ENCODE measurements around the gene FNBP1.

The FNBP1 gene

GRCh38 chr9:130042885-130043653 is at the start of gene FNBP1:
TSS of gene FNBP1 (minus strand) at chr9:130043189. CDS start at chr9:130042975, 214 bp downstream.
- no peak for DNase-seq

DNA sequence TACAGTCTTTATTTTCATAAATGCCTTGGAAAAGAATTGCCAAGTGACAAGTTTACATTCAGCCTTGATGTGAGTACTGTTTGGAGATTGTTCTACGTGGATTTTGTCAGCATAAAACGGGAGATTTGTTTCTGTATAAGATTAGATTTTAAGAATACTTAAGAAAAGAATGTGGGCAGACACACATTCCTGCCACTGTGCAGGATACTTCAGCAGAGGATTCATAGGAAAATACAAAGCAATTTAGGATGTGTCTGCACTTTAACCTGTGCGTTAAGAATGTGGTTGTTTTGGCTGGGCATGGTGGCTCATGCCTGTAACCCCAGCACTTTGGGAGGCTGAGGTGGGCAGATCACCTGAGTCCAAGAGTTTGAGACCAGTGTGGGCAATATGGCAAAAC is 47.9 kb upstream of the FNBP1 start:
- DNase-seq, result no peak

DNA sequence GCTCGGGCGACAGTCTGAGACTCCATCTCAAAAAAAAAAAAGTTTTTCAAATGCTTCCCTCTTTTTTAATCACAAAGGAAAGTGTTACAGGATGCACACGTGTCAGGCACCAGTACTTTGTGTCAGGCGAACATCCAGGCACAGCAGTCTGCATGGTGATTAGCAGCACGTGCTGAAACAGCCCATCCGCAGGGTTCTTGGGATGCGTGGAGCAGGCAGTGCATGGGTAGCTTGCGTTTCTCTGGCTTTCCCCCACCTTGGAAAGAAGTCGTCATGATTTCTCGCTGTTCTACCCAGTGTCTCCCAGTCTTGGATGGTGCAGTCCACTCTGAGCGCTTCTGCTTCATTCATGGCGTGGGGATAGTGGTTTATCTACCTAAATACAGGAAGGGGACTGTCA is 46.2 kb upstream of the FNBP1 start:
- no peak for DNase-seq

DNA sequence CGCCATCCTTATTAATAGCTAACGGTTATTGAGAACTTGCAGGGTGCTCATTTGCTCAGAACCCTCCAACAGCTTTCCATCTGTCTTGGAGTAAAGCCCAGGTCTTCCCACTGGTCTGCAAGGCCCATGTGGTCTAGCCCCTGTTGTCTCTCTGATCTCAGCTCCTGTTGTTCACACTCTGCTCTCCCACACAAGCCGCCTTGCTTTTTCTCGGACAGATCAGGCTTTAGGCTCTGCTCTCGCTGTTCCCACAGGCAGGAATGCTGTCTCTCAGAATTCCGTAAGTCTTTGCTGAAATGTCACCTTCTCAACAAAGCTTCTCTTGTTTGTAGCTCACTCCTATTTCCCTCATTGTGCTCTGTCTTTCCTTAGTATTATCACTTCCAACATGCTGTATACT is 45.1 kb upstream of the FNBP1 start:
- DNase-seq, result no peak

DNA sequence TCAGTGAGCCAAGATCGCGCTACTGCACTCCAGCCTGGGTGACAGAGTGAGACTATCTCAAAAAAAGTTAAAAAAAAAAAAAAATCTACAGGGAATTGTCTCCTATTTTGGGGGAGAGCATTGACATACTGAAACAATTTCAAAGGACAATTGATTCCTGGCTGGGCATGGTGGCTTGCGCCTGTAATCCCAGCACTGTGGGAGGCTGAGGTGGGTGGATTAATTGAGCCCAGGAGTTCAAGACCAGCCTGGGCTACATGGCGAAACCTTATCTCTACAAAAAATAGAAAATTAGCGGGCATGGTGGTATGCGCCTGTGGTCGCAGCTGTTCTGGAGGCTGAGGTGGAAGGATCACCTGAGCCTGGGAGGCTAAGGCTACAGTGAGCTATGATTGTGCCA is 41.3 kb upstream of the FNBP1 start:
- DNase-seq, result no peak

- no peak for DNase-seq
Measured at GRCh38 chr9:130078547-130078946, 35.6 kb upstream of the FNBP1 start.

DNA sequence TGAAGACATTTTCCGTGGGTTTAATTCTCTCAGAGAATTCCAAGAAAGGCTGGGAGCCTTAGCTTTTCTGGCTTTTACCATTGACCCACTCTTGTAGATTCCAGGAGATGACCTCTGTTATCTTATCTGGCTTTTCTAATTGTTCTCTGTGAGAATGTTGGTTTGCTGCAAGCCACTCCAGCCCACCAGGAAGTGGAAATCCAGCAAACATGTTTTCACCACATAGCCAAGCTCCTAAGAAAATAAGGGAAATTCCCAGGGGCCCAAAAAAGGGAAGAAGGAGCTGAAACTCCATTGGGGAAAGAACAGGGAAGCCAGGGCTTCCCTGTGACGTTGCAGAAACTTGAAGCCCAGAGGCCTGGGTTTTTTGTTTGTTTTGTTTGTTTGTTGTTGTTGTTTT is 30.4 kb upstream of the FNBP1 start:
- DNase-seq, result no peak

DNA sequence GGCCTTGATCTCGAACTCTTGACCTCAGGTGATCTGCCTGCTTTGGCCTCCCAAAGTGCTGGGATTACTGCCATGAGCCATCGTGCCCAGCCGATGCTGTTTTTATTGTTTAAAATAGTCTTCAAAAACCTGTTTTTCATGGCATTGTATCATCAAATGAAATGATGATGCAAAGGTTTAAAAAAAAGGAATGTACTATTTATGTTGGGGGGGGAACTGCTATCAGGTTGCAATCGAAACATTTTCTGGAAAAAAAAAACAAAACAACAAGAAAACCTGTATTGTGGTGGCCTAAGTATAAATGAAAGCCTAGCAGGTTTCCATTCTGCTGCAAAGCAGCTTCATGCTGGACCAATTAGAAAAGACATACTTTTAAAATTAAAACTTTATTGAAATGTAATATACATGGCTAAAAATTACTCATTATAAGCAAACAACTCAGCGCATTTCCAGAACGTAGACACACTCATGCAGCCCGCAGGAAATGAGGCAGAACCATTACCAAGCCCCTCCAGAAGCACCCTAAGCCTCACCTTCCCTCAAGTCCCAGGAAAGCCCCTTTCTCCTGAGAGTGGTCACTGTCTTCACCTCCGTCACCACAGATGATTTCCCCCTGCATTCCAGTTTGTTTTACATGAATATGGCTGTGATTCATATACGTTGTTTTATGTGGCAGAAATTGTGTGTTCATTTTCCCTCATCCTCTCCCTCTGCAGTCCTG is 29.7 kb upstream of the FNBP1 start:
- DNase-seq, result no peak

GRCh38 chr9:130069048-130069447 is 26.1 kb upstream of the FNBP1 start:
- no peak for DNase-seq

- DNase-seq, result no peak
Measured at GRCh38 chr9:130064621-130065020, 21.6 kb upstream of the FNBP1 start.

DNA sequence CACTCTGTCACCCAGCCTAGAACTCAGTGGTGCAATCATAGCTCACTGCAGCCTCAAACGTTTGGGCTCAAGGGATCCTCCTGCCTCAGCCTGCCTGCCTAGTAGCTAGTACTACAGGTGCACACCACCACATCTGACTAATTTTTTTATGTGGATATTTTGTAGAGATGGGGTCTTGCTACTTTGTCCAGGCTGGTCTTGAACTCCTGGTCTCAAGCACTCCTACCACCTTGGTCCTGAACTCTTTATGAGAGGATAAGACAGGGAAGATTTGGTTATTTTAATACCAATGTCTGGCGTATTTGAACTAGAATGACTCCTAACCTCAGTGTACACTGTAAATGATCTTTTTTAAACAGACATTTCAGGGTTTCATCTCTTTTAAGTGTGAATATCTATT is 19.8 kb upstream of the FNBP1 start:
- DNase-seq, result no peak

DNA sequence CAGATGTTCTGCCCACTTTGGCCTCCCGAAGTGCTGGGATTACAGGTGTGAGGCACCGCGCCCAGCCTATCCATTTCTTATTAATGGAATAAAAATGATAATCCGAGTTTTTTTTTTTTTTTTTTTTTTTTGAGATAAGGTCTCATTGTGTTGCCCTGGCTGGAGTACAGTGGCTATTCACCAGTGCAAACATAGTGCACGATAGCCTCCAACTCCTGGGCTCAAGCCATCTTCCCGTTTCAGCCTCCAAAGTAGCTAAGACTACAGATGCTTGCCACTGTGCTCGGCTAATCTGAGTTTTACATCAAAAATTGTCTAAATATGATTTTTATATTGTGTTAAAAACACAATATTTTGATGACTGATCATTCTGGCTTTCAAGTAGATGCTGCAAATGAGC is 17.3 kb upstream of the FNBP1 start:
- no peak for DNase-seq

DNA sequence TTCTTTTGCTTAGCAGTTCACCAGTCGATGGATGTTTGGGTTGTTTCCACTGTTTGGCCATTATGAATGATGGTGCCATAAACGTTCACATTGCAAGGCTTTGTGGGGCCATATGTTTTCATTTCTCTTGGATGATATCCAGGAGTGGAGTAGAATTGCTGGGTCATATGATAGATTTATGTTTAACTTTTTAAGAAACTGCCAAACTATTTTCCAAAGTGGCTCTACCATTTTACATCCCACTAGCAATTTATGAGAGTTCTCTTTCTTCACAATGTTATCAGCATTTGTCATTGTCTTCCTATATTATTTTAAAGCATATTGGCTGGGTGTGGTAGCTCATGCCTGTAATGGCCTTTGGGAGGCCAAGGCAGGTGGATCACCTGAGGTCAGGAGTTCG is 15.9 kb upstream of the FNBP1 start:
- no peak for DNase-seq

- no peak for DNase-seq
Measured at GRCh38 chr9:130058154-130058553, 15.2 kb upstream of the FNBP1 start.

DNA sequence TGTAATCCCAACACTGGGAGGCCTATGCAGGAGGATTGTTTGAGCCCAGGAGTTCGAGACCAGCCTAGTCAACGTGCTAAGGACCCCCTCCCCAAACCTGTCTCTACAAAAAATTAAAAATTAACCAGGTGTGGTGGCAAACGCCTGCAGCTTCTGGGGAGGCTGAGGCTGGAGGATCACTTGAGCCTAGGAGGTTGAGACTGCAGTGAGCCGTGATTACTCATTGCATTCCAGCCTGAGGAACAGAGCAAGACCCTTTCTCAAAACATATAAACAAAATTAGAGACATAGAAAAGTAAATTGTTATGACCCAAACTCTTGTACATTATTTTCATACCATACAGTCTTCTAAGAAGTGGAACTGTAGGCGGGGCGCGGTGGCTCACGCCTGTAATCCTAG is 11.8 kb upstream of the FNBP1 start:
- no peak for DNase-seq

DNA sequence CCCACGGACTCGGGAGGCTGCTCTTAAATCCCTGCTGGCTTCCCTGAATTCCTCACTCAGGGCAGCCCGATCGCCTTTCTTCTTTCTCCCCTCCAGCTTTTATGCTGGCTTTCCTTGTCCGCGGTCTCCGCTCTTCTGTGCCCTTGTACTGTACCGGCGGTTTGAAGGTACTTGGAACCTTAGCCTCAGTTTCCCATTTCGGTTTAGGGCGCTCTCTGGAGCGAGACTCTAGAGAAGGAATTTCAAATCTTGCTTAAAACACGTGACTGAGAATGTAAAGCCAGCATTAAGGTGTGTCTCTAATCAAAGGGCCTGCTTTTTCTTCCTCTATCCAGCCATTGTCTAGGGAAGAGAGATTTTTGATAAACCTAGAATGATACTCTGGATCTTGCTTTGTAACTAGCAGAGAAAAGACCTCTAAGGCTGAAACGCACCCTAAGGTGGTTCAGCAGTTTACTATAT is 11.4 kb upstream of the FNBP1 start:
- DNase-seq, result no peak

DNA sequence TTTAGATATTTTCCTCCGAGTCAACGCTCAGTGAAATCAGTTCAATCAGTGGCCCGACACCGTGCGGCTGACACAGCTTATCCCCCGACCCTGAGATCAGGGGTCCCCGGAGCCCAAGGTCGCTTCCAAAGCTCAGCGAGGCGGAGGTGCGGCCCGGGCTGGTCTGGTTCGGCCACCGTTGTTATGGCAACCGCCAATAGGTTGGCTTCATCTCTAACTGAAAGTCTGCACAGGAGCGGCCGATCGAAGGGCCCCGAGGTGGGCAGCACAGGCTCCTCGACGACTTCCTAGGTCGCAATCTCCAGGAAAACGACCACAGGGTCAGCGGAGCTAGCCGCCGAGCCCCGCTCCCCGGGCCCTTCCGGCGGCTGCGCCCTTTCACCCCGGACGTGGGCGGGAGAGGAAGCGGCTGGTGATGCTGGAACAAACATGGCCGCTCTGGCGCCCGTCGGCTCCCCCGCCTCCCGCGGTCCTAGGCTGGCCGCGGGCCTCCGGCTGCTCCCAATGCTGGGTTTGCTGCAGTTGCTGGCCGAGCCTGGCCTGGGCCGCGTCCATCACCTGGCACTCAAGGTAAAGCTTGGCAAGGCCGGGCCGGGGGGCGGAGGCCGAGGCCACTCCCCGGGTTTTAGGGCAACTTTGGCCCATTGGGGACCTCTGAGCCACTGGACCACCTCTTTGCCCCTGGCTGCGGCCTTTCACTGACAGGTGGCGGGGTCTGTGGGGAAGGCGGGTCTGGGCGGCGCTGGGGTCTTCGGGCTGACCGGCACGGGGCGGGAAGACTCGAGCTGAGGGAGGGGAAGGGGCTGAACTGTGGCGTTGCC is 10.7 kb upstream of the FNBP1 start, which contains the start of gene GPR107:
GPR107 (plus strand) TSS at position 403 of the 821 bp plus-strand sequence; CDS start at position 430, 27 bp downstream.
- no peak for DNase-seq

DNA sequence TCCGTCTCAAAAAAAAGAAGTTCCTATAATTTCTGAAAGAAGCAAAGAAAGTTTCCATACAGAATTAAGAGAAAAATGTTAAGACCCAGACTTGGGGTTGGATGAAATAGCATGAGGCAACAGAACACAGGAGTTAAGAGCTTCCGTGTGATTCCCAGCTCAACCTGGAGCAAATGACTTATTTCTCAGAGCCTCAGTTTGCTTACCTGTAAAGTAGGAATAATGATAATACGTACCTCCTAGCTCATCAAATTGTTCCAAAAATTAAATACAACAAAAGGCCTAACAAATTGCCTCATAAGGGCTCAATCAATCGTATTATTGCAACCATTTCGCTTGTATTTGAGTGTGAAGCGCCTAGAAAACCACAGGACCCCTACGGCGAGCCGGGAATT is 10.1 kb upstream of the FNBP1 start:
- DNase-seq, result no peak

DNA sequence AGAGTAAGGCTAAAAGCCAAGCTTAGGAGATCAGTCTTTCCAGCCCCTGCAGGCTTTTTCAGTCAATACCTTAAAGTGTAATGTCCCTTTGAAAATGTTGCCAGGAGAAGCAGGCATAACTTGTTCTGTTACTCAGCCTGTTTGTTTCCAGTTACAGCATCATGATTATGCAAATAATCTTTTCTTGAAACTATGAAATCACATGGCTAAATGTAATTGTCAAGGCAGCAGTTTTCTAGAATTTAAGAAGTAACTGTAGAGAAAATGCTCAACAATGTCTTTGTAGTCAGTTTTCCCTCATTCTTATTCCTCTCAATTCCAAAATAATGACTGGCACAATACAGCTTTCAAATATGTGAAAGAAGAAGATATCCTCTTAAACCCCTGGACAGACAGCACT is 8.9 kb upstream of the FNBP1 start:
- no peak for DNase-seq

DNA sequence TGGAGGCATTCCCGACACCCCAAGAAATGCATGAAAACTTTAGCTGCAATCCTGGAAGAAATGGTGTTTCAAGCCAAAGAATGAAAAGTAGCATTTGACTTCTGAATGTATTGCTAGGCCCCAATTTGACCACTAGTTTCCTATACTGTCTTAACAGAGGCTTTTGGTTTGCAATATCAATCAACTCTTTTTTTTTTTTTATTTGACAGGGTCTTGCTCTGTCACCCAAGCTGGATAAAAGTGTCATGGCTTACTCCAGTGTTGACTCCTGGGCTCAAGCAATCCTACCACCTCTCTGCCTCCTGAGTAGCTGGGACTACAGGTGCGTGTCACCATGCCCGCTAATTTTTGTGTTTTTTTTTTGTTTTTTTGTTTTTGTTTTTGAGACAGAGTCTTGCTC is 7.5 kb upstream of the FNBP1 start:
- DNase-seq, result no peak

DNA sequence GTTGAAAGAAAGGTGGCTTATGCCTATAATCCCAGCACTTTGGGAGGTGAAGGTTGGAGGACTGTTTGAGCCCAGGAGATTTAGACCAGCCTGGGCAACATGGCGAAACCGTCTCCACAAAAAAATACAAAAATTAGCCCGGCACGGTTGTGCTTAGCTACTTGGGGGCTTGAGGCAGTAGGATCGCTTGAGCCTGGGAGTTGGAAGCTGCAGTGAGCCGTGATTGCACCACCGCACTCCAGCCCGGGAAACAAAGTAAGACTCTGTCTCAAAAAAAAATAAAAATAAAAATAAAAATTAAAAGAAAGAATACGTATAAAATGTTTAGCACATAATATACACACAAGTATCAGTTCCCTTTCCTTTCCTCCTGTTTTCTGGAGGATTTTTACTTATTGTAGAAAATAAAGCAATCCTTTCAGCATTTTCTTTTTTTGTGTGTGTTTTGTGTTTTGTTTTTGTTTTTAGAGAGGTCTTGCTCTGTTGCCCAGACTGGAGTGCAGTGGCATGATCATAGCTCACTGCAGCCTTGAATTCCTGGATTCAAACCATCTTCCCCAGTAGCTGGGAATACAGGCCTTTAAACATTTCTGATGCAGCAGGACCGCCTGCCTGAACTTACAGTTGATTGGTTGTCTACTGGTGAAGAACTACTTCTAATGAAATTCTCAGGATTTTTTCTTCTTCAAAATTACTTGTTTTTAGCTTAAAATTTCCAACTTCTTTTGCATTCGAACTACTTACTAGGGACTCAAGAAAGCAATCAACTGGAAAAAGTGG is 6.6 kb upstream of the FNBP1 start:
- no peak for DNase-seq

GRCh38 chr9:130045725-130046450 is 2.9 kb upstream of the FNBP1 start:
- DNase-seq, result no peak

Measured in NCI-H1417 treated with DMSO at 0.1 percent for 48 hours (cell line).